Right hindlimb (tissue), 1 donor: Measurements from ENCODE around the gene ARSG.

Experiments
- DNase-seq: peaks from one replicate; pipeline ENCODE4 v3.0.0-alpha.2; 2018

ARSG gene

DNA sequence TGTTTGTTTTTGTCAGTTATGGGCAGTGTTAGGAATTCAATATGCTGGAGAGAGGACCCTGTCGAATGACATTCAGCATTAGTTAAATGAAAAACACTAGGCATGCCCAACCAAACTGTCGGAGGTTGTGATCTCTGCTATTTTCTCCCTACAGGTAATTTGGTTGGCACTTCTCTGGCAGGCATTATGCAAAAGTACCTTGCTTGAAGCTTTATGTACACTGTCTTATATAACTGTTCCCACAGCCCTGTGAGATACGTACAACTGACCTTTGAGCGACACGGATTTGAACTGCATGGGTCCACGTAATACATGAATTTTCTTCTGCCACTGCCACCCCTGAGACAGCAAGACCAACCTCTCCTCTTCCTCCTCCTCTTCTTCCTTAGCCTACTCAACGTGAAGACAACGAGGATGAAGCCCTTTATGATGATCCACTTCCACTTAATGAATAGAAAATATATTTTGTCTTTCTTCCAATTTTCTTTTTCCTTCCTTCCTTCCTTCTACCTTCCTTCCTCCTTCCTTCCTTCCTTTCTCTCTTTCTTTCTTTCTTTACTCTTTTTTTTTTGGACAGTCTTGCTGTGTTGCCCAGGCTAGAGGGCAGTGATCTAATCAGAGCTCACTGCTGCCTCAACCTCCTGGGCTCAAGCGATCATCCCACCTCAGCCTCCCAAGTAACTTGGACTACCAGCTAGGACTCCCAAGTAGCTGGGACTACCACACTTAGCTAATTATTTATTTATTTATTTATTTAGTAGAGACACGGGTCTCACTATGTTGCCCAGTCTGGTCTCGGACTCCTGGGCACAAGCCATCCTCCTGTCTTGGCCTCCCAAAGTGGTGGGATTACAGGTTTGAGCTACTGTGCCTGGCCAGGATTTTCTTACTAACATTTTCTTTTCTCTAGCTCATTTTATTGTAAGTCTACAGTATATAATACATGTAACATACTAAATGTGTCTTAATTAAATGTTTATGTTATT is 88.7 kb downstream of the ARSG start:
- DNase-seq = no peak

GRCh38 chr17:68381076-68381900 is 90.0 kb downstream of the ARSG start:
- peak; percentile 42 for DNase-seq

DNA sequence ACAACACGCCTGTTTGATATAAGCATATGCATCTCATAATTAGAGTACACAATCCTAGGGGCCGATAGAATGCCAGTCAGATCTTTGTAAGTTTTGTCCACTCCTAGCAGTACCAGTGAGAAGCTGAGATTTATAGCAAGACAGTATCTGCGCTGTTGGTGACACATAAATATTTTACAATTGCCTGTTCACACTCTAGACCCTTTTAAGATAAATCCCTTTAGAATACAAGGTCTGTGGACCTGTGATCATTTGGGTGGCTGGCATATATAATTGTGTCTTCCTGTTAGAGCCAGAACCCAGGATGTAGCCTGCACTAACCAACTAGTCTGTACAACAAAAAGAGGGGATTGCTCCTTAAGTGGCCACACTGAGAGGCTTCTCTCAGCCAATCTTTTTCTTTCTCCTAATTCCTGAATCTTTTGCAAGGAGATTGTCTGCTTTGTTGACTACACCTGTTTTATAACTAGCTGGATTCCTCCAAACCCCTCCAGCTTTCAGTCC is 91.3 kb downstream of the ARSG start:
- no peak for DNase-seq

DNA sequence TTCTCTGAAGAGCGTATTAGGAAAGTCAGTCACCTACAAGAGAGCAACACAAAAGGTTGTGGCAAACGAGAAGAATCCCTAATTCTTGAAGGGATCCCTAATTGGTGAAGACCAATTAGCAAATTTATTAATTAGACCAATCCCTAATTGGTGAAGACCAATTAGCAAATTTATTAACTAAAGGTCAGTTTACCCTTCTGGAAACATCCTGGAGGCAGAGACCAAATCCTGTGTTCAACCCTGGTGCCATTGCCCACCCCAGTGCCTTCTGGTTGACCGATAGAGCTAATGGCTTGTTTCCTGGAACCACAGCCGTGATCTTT is 91.8 kb downstream of the ARSG start:
- DNase-seq = no peak

DNA sequence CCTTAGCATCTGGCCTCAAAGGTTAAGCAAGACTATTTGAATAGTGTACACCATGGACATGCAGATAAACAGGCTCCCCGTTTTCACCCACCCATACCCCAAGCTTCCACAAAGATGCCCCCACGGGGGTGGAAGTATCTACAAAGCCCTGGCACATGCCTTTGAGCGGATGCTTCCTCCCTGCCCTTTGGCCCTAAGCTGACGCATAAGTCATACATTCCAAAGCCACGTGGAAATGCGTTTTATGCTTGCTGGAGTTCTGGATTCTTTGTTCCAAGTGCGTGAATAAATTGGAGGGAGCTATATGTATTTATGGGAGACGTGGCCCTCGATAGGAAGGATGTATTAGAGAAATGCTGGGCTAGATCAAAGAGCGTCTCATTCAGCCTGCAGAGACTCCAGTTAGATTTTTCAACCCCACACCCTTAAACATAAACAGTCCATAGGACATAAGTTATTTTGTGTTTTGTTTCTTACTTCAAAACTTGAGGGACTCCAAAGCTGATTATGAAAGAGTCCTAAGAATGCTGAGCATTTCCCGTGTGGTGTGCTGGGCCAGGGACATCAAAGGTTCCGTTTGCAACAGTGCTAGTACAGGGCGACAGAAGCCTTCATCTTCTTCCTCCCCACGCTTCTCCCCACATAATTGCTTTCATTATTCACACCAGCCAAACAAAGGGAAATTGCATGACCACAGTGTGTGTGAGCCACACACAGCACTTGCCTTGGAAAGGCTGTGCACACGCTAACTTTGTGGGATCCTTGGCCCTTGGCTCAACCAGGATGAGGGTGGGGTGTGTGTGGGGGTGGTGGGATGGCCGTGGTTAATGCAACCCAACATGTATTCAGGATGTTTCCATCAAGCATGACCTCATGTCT is 92.4 kb downstream of the ARSG start:
- DNase-seq = peak; percentile 45

DNA sequence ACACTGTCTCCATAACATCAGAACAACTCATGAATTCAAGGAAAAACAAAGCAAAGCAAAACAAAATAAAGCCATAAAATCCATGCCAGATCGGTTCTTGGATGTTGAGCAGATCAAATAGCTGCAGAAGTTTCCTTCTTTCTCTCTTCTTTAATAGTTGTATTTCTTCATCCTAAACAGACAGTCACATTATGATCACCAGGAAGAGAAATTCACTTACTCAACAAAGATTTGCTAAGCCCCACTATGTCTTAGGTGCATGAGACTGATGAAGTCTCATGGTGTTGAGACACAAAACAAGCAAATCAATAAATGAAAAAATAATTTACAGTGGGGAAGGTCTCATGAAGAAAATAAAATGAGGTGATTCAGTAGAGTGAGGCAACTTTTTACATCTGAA is 93.2 kb downstream of the ARSG start:
- no peak for DNase-seq

DNA sequence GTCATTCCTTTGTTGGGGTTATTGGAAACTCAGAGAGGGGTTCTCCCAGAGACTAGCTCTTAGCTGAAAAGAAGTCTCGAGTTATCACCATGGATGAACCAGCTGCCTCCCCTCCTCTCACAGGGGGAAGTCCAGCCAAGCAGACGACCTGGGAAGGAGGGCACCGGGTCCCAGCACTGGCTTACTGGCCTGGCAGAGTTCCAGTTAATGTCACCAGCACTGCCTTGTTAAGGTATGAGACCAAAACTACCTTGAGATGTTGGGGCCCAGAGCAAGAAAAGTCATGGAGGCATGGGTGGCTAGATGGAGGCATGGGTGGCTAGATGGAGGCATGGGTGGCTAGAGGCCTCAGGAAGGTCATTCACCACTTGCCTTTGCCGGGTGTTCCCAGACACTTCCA is 93.6 kb downstream of the ARSG start:
- no peak for DNase-seq

- DNase-seq = no peak
Observed at GRCh38 chr17:68385490-68386215, 94.4 kb downstream of the ARSG start.

- DNase-seq = no peak
Observed at GRCh38 chr17:68387435-68388218, 96.3 kb downstream of the ARSG start.

GRCh38 chr17:68389041-68389440 is 97.7 kb downstream of the ARSG start:
- no peak for DNase-seq

DNA sequence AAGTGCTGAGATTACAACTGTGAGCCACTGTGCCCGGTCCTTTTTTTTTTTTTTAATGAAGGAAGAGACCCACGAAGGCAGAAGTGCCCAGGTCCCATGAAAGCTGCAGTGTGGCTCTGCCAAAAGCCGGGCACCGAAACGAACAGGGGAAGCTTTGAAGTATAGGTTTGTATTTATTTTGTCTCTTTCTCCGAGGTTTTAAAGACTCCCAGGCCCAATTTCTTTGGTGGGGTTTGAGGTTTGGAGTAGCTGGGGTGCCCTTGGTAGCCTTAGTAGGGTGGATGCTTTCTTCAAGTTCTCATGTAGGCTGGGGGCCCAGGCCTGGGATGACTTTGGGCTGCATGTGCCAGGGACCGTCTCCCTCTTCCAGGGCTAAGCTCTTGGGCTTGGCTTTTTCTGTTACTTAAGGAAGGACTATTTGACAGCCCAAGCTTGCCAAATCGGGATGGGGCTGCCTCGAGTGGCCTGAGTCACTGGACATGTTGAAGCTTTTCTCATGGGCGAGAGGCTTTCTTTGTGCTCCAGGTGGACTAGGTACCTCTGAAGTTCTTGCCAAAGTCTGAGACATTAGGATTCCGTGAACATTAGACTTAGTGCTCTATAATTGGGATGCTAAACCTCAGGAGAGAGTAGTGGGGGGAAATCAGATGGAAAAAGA is 99.7 kb downstream of the ARSG start:
- DNase-seq = no peak

- no peak for DNase-seq
Observed at GRCh38 chr17:68391561-68392268, 100.4 kb downstream of the ARSG start.

DNA sequence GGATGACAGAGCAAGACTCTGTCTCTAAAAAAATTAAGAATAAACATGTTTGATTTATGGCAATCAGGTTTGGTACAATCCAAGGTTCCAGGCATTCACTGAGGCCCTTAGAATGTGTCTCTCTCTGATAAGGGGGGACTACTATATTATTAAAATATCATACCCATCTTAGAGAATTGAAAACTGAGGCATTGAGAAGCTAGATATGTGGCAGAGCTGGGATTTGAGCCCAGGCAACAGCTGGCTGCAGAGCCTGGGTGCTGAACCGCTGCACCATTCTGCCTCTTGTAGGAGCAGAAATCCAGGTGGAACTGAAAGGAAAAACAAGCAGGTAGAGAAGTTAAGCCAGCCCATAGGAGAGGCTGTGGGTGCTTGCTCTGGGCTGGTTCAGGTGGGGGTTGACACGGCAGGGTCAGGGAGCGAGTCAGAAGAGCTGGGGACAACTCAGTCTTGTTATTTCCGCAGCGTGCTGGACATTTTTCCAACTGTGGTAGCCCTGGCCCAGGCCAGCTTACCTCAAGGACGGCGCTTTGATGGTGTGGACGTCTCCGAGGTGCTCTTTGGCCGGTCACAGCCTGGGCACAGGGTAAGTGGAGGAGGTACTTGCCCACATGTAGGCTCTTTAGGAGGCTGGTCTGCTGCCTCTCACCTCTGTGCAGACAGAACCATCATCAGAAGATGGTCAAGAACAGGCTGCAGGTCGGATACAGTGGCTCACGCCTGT is 103.5 kb downstream of the ARSG start:
- no peak for DNase-seq

- no peak for DNase-seq
Observed at GRCh38 chr17:68396226-68397107, 105.2 kb downstream of the ARSG start.

DNA sequence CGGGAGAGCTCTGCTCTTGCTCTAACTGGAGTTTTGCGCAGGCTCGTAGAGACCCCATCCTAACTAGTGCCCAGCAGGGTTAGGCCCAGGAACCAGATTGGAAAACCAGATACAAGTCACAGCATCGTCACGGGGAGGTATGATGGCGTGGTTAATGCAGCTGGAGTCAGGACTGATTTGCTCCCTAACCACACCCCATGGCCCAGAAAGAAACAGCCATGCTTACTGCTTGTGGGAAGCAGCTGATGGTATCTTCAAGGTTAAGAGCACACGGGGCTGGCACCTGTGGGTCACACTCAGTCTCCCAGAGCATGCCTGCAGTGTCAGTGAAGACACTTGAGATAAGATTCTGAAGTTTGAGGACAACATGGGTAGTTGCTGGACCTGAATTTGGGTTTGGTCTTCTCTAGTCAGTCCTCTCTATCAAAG is 105.8 kb downstream of the ARSG start:
- no peak for DNase-seq

DNA sequence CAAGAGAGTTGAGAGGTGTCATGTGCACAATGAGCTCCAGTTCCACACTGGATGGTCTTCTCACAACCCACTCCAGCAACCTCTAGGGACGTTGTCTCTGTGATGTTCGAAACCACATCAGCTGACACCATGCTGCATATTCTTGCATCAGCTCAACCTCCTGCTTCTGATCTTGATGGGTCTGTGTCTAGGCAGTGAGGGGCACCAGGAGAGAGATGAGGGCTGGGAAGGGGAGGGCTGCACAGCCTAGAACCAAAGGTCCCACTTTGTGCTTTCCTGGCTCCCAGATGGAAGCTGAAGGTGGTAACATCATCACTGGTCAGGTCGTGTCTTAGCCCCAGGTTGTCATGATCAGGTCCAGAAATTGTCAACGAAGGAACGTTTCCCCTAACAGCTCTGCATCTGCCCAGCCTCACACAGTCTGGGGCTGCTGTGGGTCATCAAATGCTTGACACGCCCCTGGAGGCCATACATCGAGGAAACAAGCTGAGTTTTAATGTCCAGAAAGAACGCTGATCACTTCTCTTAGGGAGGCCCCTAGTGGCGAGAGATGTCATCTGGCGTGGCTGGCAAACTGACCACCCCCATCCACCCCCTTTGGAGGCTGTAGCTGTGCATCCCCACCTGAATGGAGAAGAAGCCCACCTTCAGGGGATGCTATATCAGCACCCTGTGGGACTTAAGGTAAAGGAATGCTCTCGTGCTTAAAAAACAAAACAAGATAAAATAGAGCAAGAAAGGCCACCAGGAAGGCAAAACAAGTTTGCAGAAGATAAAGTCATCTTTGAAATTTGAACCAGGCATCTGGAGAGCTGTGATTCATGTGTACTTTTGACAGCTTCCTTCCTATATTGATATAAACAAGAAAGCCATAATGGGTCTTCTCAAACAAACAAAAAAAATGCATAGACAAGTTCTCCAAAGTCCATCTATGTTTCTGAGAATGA is 107.7 kb downstream of the ARSG start:
- peak; percentile 59 for DNase-seq
